H1 (cell line): Measurements from ENCODE around the gene NME1. TPM values are rescaled to one million over a fixed set of nuclear protein-coding genes. Genes with fewer than 3 reads are reported as not detected.

Experiments used
- CTCF ChIA-PET: fragments of 300-600 bp; sonication (Branson Sonifier 250); formaldehyde crosslinking; loops from one replicate; lab custom pipeline; 2021; ENCODE audit not compliant: partially characterized antibody; lab: Charles Lee
- POLR2A ChIA-PET: fragments of 300-600 bp; sonication (Branson Sonifier 250); formaldehyde crosslinking; loops from one replicate; lab custom pipeline; 2021; ENCODE audit warnings: inconsistent platforms; ENCODE audit not compliant: partially characterized antibody; lab: Charles Lee
- DNase-seq, 2 experiments: peaks; one replicate each; pipeline versions ENCODE4 v3.0.0 to v3.0.0-alpha.2; 2010 to 2022; ENCODE audit warnings: low spot score in 2 of 2, low read depth in 1 of 2, mixed read lengths in 1 of 2
- FAIRE-seq: peaks from 2 replicates; lab custom pipeline; 2011; peaks lifted over from hg19 to GRCh38; lab: Jason Lieb, UNC
- H2AFZ ChIP-seq: 2 replicates; pipeline ENCODE4 v1.8.1; 2012; ENCODE audit warnings: low read length, inconsistent platforms
- H2AK5ac ChIP-seq: 2 replicates; pipeline ENCODE4 v1.6.1; 2013; ENCODE audit warnings: low read depth, low read length
- H2BK120ac ChIP-seq: replicated peaks from 2 replicates; pipeline ENCODE3; 2013; ENCODE audit warnings: low read depth, low read length, inconsistent platforms
- H2BK12ac ChIP-seq: 2 replicates; pipeline ENCODE4 v1.6.1; 2013; ENCODE audit warnings: low read depth, low read length
- H2BK15ac ChIP-seq: 2 replicates; pipeline ENCODE4 v1.6.1; 2013; ENCODE audit warnings: low read length
- H2BK20ac ChIP-seq: 2 replicates; pipeline ENCODE4 v1.6.1; 2013; ENCODE audit warnings: low read length
- H2BK5ac ChIP-seq: 2 replicates; pipeline ENCODE4 v1.6.1; 2013; ENCODE audit warnings: low read depth, low read length
- H3K14ac ChIP-seq: 2 replicates; pipeline ENCODE4 v1.6.1; 2013; ENCODE audit warnings: inconsistent platforms; ENCODE audit not compliant: insufficient read length
- H3K18ac ChIP-seq: 2 replicates; pipeline ENCODE4 v1.6.1; 2013; ENCODE audit warnings: low read length; ENCODE audit errors: extremely low read depth
- H3K23ac ChIP-seq: 2 replicates; pipeline ENCODE4 v1.6.1; 2013; ENCODE audit warnings: inconsistent platforms; ENCODE audit not compliant: insufficient read length
- H3K23me2 ChIP-seq: 2 replicates; pipeline ENCODE4 v1.6.1; 2013; ENCODE audit warnings: low read depth, low read length
- H3K27ac ChIP-seq: 2 replicates; pipeline ENCODE4 v1.6.1; 2011; ENCODE audit warnings: low read depth, low read length, inconsistent platforms
- H3K27me3 ChIP-seq, 4 experiments: replicated peaks in 1 of 4; 1 replicate in 1 of 4; 2 replicates in 3 of 4; pipeline versions ENCODE4 v1.6.1 to v1.8.1; 2011 to 2013; ENCODE audit warnings: low read length in 3 of 4, mild to moderate bottlenecking in 3 of 4, inconsistent platforms in 2 of 4, mixed read lengths in 2 of 4, moderate library complexity in 1 of 4; ENCODE audit not compliant: control insufficient read depth in 3 of 4, insufficient read depth in 3 of 4; ENCODE audit errors: extremely low read depth in 1 of 4
- H3K36me3 ChIP-seq, 4 experiments: 2 replicates each; pipeline versions ENCODE4 v1.6.1 to v1.8.1; 2011 to 2013; ENCODE audit warnings: mild to moderate bottlenecking in 4 of 4, low read length in 3 of 4, moderate library complexity in 2 of 4, control low read depth in 1 of 4, inconsistent platforms in 1 of 4; ENCODE audit not compliant: insufficient read depth in 4 of 4, control insufficient read depth in 2 of 4
- H3K4ac ChIP-seq: replicated peaks from 2 replicates; pipeline ENCODE3; 2013; ENCODE audit warnings: low read length, low read depth, mixed read lengths, inconsistent platforms; ENCODE audit not compliant: insufficient read length
- H3K4me1 ChIP-seq, 4 experiments: replicated peaks in 1 of 4; 1 replicate in 1 of 4; 2 replicates in 3 of 4; pipeline versions ENCODE4 v1.6.1 to v1.8.1; 2011 to 2013; ENCODE audit warnings: low read length in 3 of 4, inconsistent platforms in 2 of 4, mixed read lengths in 1 of 4; ENCODE audit not compliant: insufficient read depth in 4 of 4, control insufficient read depth in 3 of 4
- H3K4me2 ChIP-seq, 2 experiments: 2 replicates each; pipeline versions ENCODE4 v1.6.1 to v1.8.1; 2011 to 2013; ENCODE audit warnings: low read depth in 2 of 2, low read length in 2 of 2, control low read depth in 1 of 2, inconsistent platforms in 1 of 2, mild to moderate bottlenecking in 1 of 2; ENCODE audit not compliant: insufficient read depth in 1 of 2
- H3K4me3 ChIP-seq, 4 experiments: fragments of 200-600, 300-600 bp in 1 of 4; sonication (generic), shearing (Covaris generic), sonication (Bioruptor Twin) in 1 of 4; 2 replicates each; pipeline versions ENCODE4 v1.5.1 to v1.8.1; 2011 to 2016; ENCODE audit warnings: low read length in 4 of 4, low read depth in 3 of 4, control low read depth in 2 of 4, inconsistent platforms in 2 of 4, mild to moderate bottlenecking in 2 of 4, mixed read lengths in 1 of 4, moderate library complexity in 1 of 4; ENCODE audit not compliant: insufficient read depth in 2 of 4; ENCODE audit errors: extremely low read depth in 1 of 4
- H3K56ac ChIP-seq: replicated peaks from 2 replicates; pipeline ENCODE3; 2013; ENCODE audit warnings: low read depth, mild to moderate bottlenecking, mixed read lengths, low read length, inconsistent platforms; ENCODE audit not compliant: insufficient read length
- H3K79me1 ChIP-seq: 2 replicates; pipeline ENCODE4 v1.6.1; 2013; ENCODE audit warnings: low read depth, low read length, control low read depth
- H3K79me2 ChIP-seq, 2 experiments: 2 replicates each; pipeline versions ENCODE4 v1.6.1 to v1.8.1; 2012 to 2013; ENCODE audit warnings: low read length in 2 of 2, mild to moderate bottlenecking in 2 of 2, inconsistent platforms in 1 of 2; ENCODE audit not compliant: insufficient read depth in 2 of 2, control insufficient read depth in 1 of 2
- H3K9ac ChIP-seq, 4 experiments: replicated peaks in 1 of 4; 1 replicate in 1 of 4; 2 replicates in 3 of 4; pipeline versions ENCODE4 v1.6.1 to v1.8.1; 2011 to 2013; ENCODE audit warnings: low read depth in 3 of 4, low read length in 3 of 4, control low read depth in 2 of 4, mild to moderate bottlenecking in 2 of 4, moderate library complexity in 2 of 4, inconsistent platforms in 1 of 4; ENCODE audit errors: extremely low read depth in 1 of 4
- H3K9me3 ChIP-seq, 2 experiments: 2 replicates each; pipeline versions ENCODE4 v1.6.1 to v1.8.1; 2012 to 2013; ENCODE audit warnings: mild to moderate bottlenecking in 2 of 2, moderate library complexity in 2 of 2, control low read depth in 1 of 2, inconsistent platforms in 1 of 2, low read depth in 1 of 2, low read length in 1 of 2, mixed read lengths in 1 of 2; ENCODE audit not compliant: insufficient read depth in 2 of 2
- H4K20me1 ChIP-seq, 2 experiments: replicated peaks in 1 of 2; 2 replicates each; pipeline versions ENCODE3 to v1.8.1; 2011 to 2013; ENCODE audit warnings: inconsistent platforms in 2 of 2, low read length in 2 of 2, mild to moderate bottlenecking in 1 of 2; ENCODE audit not compliant: insufficient read depth in 2 of 2, control insufficient read depth in 1 of 2
- H4K5ac ChIP-seq: 2 replicates; pipeline ENCODE4 v1.6.1; 2013; ENCODE audit warnings: low read length, low read depth, mixed read lengths, inconsistent platforms; ENCODE audit not compliant: insufficient read length
- H4K8ac ChIP-seq: 2 replicates; pipeline ENCODE4 v1.8.0; 2013; ENCODE audit warnings: mild to moderate bottlenecking, moderate library complexity, low read length, inconsistent platforms; ENCODE audit not compliant: insufficient read depth; ENCODE audit errors: extremely low read depth
- H4K91ac ChIP-seq: replicated peaks from 2 replicates; pipeline ENCODE3; 2013; ENCODE audit warnings: low read length, mixed read lengths, inconsistent platforms; ENCODE audit not compliant: insufficient read length
- ASH2L ChIP-seq: fragments of 200-600, 300-600 bp; sonication (generic); IDR thresholded peaks from one replicate; pipeline ENCODE4 v1.7.1; 2017; ENCODE audit warnings: low read length
- CEBPB ChIP-seq: IDR thresholded peaks from 2 replicates; pipeline ENCODE4 v1.6.1; 2012; ENCODE audit warnings: low read depth, low read length
- FOSL1 ChIP-seq: IDR thresholded peaks from 2 replicates; pipeline ENCODE4 v1.6.1; 2011; ENCODE audit warnings: mild to moderate bottlenecking, low read depth, low read length, moderate library complexity; ENCODE audit not compliant: insufficient read depth
- KDM4A ChIP-seq: IDR thresholded peaks from one replicate; pipeline ENCODE4 v1.7.1; 2012; ENCODE audit warnings: low read depth, mild to moderate bottlenecking, moderate library complexity, low read length, inconsistent platforms; ENCODE audit not compliant: severe bottlenecking
- MAX ChIP-seq: IDR thresholded peaks from 2 replicates; pipeline ENCODE4 v1.6.1; 2012; ENCODE audit warnings: inconsistent platforms
- PHF8 ChIP-seq: fragments of 200-600 bp; sonication (generic); conservative IDR thresholded peaks from 2 replicates; pipeline ENCODE4 v1.7.1; 2012; ENCODE audit warnings: low read depth, mild to moderate bottlenecking, inconsistent platforms, low read length, moderate library complexity
- SAP30 ChIP-seq: fragments of 300-600 bp; sonication (generic); IDR thresholded peaks from 2 replicates; pipeline ENCODE4 v1.7.1; 2012; ENCODE audit warnings: low read length, moderate library complexity, mild to moderate bottlenecking, inconsistent platforms; ENCODE audit not compliant: insufficient read depth, insufficient replicate concordance
- SP4 ChIP-seq: IDR thresholded peaks from 2 replicates; pipeline ENCODE4 v1.6.1; 2012; ENCODE audit warnings: low read length, inconsistent platforms
- WGBS, 2 experiments: shearing (Covaris generic) in 1 of 2; methylation state at CpG; one replicate each; pipeline versions ENCODE4 v1.1.6 to v1.1.7; 2013 to 2015; ENCODE audit warnings: low lambda C conversion rate in 2 of 2, mixed read lengths in 2 of 2, inconsistent platforms in 1 of 2, low coverage in 1 of 2, missing lambda C conversion rate in 1 of 2; ENCODE audit not compliant: insufficient replicate concordance in 2 of 2, insufficient coverage in 1 of 2, insufficient read length in 1 of 2; ENCODE audit errors: extremely low coverage in 1 of 2, missing lambda C conversion rate in 1 of 2; 5-methylcytosine and 5-hydroxymethylcytosine counted together
- polyA plus RNA-seq, 7 experiments: library from polyadenylated mRNA; depleted of rRNA in 3 of 7; stranded (reverse) in 5 of 7; unstranded in 2 of 7; fragments of >200 nt in 5 of 7; fragments of 200-250 nt in 2 of 7; gene quantifications; 1 replicate in 5 of 7; 2 replicates in 1 of 7; 4 replicates in 1 of 7; pipeline versions ENCODE4 v1.2.1 to v1.2.3, GENCODE V29; 2011 to 2013; ENCODE audit warnings: missing spikeins in 2 of 7, mixed read lengths in 2 of 7
- total RNA-seq: library from RNA; stranded (reverse); fragmentation: NEBNext Ultra II Directional; extraction: Animal tissue kit (Norgen Biotek cat#: 25700); gene quantifications from 2 replicates; pipeline ENCODE4 v1.2.1, GENCODE V29; 2021

The NME1 gene
- total and polyA plus RNA-seq, 2 of the 8 experiments (the other 6 are each of a cell fraction or from before 2014, with no cell fraction given), result 307 to 380 TPM

- Histone ChIP-seq H2BK15ac (no peak overlapping the region), H2BK120ac (peak overlapping the region; percentile 54), H3K18ac (no peak overlapping the region), H3K36me3 (no peaks in the 10 kb centered on the region), H3K4ac (no peak overlapping the region), H3K4me3 (peak overlapping the region; percentile 83 to 100 (median 96)), H2BK20ac (no peak overlapping the region), H3K9me3 (no peaks in the 10 kb centered on the region), H2BK5ac (peak overlapping the region; percentile 91; the same call in 1 of the 2 replicates), H3K23me2 (peaks cover 11% of the 10 kb centered on the region), H3K56ac (no peak overlapping the region), H3K14ac (no peak overlapping the region), H4K5ac (peak overlapping the region; percentile 71), H3K4me2 (peak overlapping the region; percentile 84 to 93), H4K8ac (peak overlapping the region; percentile 89; the same call in 1 of the 2 replicates), H2AFZ (peak overlapping the region; percentile 51; the same call in 1 of the 2 replicates), H3K9ac (peak overlapping the region; percentile 70 to 89 (median 81)), H3K27ac (peak overlapping the region; percentile 88; the same call in 1 of the 2 replicates), H4K91ac (peak overlapping the region; percentile 42), H3K79me2 (peaks cover 0 to 44% of the 10 kb centered on the region in 2 experiments; a peak in 2 of 4 replicates), H3K79me1 (peaks cover 7% of the 10 kb centered on the region; the same call in 1 of the 2 replicates), H2AK5ac (no peak overlapping the region), H3K23ac (no peak overlapping the region), H3K27me3 (no peaks in the 10 kb centered on the region), H3K4me1 (peaks cover 0 to 5% (median 4%) of the 10 kb centered on the region in 4 experiments; a peak in 4 of 7 replicates), H4K20me1 (peaks cover 5 to 15% of the 10 kb centered on the region in 2 experiments), H2BK12ac (no peak overlapping the region)
- ChIA-PET POLR2A (interaction anchor here (0.8 to 3.3 kb wide), 11 partner anchors 11 to 254 kb away, joined by 3 to 17 read pairs (median 4); partner anchors contain the start of genes NME1 and TOB1), CTCF (interaction anchor here (0.9 to 1.0 kb wide), 2 partner anchors 33 to 118 kb away, joined by 3 to 6 read pairs; partner anchors contain the start of gene NME1)
- DNase-seq (no peak), FAIRE-seq (no peak)
- TF ChIP-seq CEBPB (no peak), ASH2L (peak; percentile 86), KDM4A (peak; percentile 67), FOSL1 (no peak), SAP30 (peak; percentile 1), MAX (peak; percentile 9; the same call in 1 of the 2 replicates), PHF8 (peak; percentile 41; the same call in 1 of the 2 replicates), SP4 (no peak)
- 1% methylated on average over 37 of the region's 42 CpGs; no CpG with 5 or more reads in 1 of the 2 experiments for WGBS, 2 experiments
These were observed 33.0 kb upstream of the NME1 start for GRCh38 chr17:51120357-51120738.
